Cardiac fibroblast (primary cell): ENCODE data around the gene MYOD1.

Experiments
- DNase-seq, 2 donors: peaks; one replicate each; pipeline versions ENCODE4 v3.0.0 to v3.0.0-alpha.2; 2010; ENCODE audit warnings: low read depth in 2 of 2
- H3K4me3 ChIP-seq, 2 donors: replicated peaks in 1 of 2; 1 replicate in 1 of 2; 2 replicates in 1 of 2; pipeline ENCODE4 v1.5.1; 2011; ENCODE audit warnings: low read depth in 2 of 2, low read length in 2 of 2, mild to moderate bottlenecking in 2 of 2, moderate library complexity in 1 of 2
- TF ChIP-seq, protein P1 (sequence below): IDR thresholded peaks from one replicate; pipeline ENCODE4 v1.5.1; 2011; ENCODE audit warnings: low read depth, mild to moderate bottlenecking, low read length, inconsistent platforms

The MYOD1 gene

GRCh38 chr11:17686231-17686980, 33.0 kb upstream of the MYOD1 start:
- no peak overlapping the region for H3K4me3 ChIP-seq
- TF ChIP-seq, protein P1, sequence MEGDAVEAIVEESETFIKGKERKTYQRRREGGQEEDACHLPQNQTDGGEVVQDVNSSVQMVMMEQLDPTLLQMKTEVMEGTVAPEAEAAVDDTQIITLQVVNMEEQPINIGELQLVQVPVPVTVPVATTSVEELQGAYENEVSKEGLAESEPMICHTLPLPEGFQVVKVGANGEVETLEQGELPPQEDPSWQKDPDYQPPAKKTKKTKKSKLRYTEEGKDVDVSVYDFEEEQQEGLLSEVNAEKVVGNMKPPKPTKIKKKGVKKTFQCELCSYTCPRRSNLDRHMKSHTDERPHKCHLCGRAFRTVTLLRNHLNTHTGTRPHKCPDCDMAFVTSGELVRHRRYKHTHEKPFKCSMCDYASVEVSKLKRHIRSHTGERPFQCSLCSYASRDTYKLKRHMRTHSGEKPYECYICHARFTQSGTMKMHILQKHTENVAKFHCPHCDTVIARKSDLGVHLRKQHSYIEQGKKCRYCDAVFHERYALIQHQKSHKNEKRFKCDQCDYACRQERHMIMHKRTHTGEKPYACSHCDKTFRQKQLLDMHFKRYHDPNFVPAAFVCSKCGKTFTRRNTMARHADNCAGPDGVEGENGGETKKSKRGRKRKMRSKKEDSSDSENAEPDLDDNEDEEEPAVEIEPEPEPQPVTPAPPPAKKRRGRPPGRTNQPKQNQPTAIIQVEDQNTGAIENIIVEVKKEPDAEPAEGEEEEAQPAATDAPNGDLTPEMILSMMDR: no peak
- DNase-seq: no peak

DNA sequence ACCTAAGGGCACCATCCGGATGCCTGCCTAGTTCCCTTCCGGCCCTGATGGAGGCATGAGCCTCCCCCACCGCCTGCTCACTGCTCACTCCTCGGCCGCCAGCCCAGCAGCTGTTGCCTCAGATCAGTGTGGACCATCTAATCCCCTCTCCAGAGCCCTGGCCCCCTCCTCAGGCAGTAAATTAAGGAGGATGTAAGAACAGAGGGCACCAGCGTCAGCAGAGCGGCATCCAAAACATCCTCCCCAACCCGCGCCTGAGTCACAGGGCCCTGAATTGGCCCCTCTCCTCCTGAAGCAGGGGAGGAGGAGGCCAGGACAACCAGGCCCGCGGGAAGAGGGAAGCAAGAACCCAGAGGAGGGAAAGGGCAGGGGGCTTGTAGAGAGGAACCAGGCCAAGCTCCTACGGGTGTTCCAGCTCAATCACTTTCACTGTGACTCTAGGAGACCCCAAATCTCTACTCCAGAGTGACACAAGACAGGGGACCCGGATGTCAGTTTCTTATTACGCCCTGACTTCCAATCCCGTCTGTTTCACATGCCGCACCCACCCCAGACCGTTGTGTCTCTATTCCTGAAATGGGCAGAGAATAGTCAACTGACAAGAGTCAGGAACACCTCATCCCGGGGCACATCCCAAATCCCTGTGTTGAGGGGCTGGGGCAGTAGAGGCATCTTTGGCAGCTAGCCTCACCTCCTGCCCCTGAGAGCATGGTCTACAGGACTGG, 31.3 kb upstream of the MYOD1 start:
- no peak overlapping the region for H3K4me3 ChIP-seq
- DNase-seq: no peak
- TF ChIP-seq, protein P1: no peak

DNA sequence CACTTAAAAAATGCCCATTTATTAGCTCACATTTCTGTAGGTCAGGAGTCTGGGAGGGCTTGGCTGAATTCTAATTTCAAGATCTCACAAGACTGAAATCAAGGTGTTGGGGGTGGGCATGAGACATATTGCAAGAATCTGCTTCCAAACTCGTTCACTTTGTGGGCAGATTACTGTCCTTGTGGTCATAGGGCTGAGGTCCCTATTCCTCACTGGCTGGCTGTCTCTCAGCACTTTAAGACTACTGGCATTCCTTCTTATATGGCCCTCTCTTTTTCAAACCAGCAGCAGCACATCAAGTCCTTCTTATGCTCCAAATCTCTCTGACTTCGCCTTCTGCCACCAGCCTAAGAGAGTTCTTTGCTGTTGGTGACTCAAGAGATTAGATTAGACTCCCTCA, 27.8 kb upstream of the MYOD1 start:
- TF ChIP-seq, protein P1: no peak
- H3K4me3 ChIP-seq: no peak overlapping the region
- no peak for DNase-seq

- H3K4me3 ChIP-seq: no peak overlapping the region
- TF ChIP-seq, protein P1: no peak
Observed at GRCh38 chr11:17691976-17692375, 27.4 kb upstream of the MYOD1 start.

GRCh38 chr11:17692931-17693330, 26.4 kb upstream of the MYOD1 start:
- TF ChIP-seq, protein P1: no peak
- no peak overlapping the region for H3K4me3 ChIP-seq
- no peak for DNase-seq

More at GRCh38 chr11:17691976-17692375, 27.4 kb upstream of the MYOD1 start:
- no peak for DNase-seq

DNA sequence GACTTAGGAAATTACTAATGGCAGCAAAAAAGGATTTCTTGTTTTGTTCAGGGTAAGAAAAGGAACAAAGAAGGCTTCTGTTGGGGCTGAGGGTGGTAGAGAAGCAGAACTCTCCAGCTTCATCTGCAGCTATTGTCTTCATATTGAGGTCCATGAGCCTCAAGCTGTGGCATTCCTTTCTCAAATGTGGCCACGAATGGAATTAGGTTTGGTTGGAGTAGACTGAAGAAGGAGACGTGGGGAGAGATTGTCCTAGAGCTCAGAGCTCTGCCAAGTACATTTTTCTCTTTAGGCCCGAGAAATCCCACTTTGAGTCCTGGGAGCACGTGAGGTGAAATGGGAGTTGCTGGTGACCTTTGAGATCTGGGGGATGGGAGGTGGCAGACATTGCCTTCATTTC, 25.8 kb upstream of the MYOD1 start:
- no peak for DNase-seq
- no peak overlapping the region for H3K4me3 ChIP-seq
- TF ChIP-seq, protein P1: no peak
